ENCODE results near the gene AGAP1.

Gene AGAP1

GRCh38 chr2:235861383-235861782, 367.5 kb downstream of the AGAP1 start:
- no peak for DNase-seq (ENCODE audit: extremely low spot score)
- TF ChIP-seq CTCF (IDR thresholded peaks at IDR 0.05; ENCODE audit: control extremely low read depth, extremely low read depth, low read depth, missing control alignments): no peak
- CTCF ChIA-PET: no interaction called here
- POLR2A ChIA-PET: no interaction called here

GRCh38 chr2:235863414-235863813, 369.6 kb downstream of the AGAP1 start:
- no peak for TF ChIP-seq CTCF (IDR thresholded peaks at IDR 0.05; ENCODE audit: control extremely low read depth, extremely low read depth, low read depth, missing control alignments)
- CTCF ChIA-PET: no interaction called here
- no peak for DNase-seq (ENCODE audit: extremely low spot score)
- POLR2A ChIA-PET: no interaction called here

- POLR2A ChIA-PET: no interaction called here
- CTCF ChIA-PET: no interaction called here
Observed at GRCh38 chr2:235864302-235864701, 370.5 kb downstream of the AGAP1 start.

GRCh38 chr2:235864733-235865515, 371.1 kb downstream of the AGAP1 start:
- CTCF ChIA-PET: no interaction called here
- DNase-seq (ENCODE audit: extremely low spot score): no peak
- TF ChIP-seq CTCF (IDR thresholded peaks at IDR 0.05; ENCODE audit: control extremely low read depth, extremely low read depth, low read depth, missing control alignments): no peak
- POLR2A ChIA-PET: no interaction called here

More at GRCh38 chr2:235864302-235864701, 370.5 kb downstream of the AGAP1 start:
- TF ChIP-seq CTCF (IDR thresholded peaks at IDR 0.05; ENCODE audit: control extremely low read depth, extremely low read depth, low read depth, missing control alignments): no peak
- no peak for DNase-seq (ENCODE audit: extremely low spot score)

GRCh38 chr2:235866373-235866772, 372.5 kb downstream of the AGAP1 start:
- POLR2A ChIA-PET: no interaction called here
- DNase-seq (ENCODE audit: extremely low spot score): no peak
- CTCF ChIA-PET: no interaction called here
- TF ChIP-seq CTCF (IDR thresholded peaks at IDR 0.05; ENCODE audit: control extremely low read depth, extremely low read depth, low read depth, missing control alignments): no peak

GRCh38 chr2:235868224-235868623, 374.4 kb downstream of the AGAP1 start:
- DNase-seq (ENCODE audit: extremely low spot score): no peak
- POLR2A ChIA-PET: no interaction called here
- CTCF ChIA-PET: no interaction called here
- no peak for TF ChIP-seq CTCF (IDR thresholded peaks at IDR 0.05; ENCODE audit: control extremely low read depth, extremely low read depth, low read depth, missing control alignments)

All from GM10248 (cell line).